CD4-positive, CD25-positive, alpha-beta regulatory T cell (primary cell): Measurements from ENCODE around the gene SIX2. TPM values are rescaled to one million over a fixed set of nuclear protein-coding genes. Genes with fewer than 3 reads are reported as not detected.

ENCODE experiments used
- ATAC-seq, 2 donors: fragments of 150-1000 bp; cut with Tn5 transposase; one replicate each; pipeline ENCODE4 v1.10.0; 2021; ENCODE audit warnings: low read depth in 2 of 2, moderate number of reproducible peaks in 2 of 2, moderate library complexity in 1 of 2
- DNase-seq, 3 donors: peaks; one replicate each; pipeline versions ENCODE4 v3.0.0 to v3.0.0-alpha.2; 2012 to 2022; ENCODE audit warnings: mixed read lengths in 1 of 3
- H3K27ac ChIP-seq: one replicate; pipeline ENCODE4 v1.7.0; 2013; ENCODE audit warnings: mild to moderate bottlenecking, low read length; ENCODE audit not compliant: insufficient read depth, poor library complexity, severe bottlenecking
- H3K27me3 ChIP-seq: one replicate; pipeline ENCODE4 v1.7.0; 2013; ENCODE audit warnings: low read length; ENCODE audit not compliant: control insufficient read depth, insufficient read depth
- H3K36me3 ChIP-seq: one replicate; pipeline ENCODE4 v1.7.0; 2013; ENCODE audit warnings: mild to moderate bottlenecking, low read length, moderate library complexity; ENCODE audit not compliant: control insufficient read depth, insufficient read depth
- H3K4me1 ChIP-seq: 2 replicates; pipeline ENCODE4 v1.7.0; 2013; ENCODE audit warnings: mild to moderate bottlenecking, low read length; ENCODE audit not compliant: insufficient read depth, control insufficient read depth, poor library complexity, severe bottlenecking
- H3K4me3 ChIP-seq: one replicate; pipeline ENCODE4 v1.7.0; 2013; ENCODE audit warnings: low read depth, mild to moderate bottlenecking, low read length, moderate library complexity
- H3K9me3 ChIP-seq, 2 experiments: 1 replicate in 1 of 2; 2 replicates in 1 of 2; pipeline ENCODE4 v1.7.0; 2013; ENCODE audit warnings: low read length in 2 of 2, mild to moderate bottlenecking in 1 of 2, moderate library complexity in 1 of 2; ENCODE audit not compliant: control insufficient read depth in 2 of 2
- H3K27ac Mint-ChIP-seq, 3 donors: one replicate each; pipeline ENCODE4 v1.8.0; 2020 to 2022; ENCODE audit warnings: mild to moderate bottlenecking in 3 of 3, mixed read lengths in 3 of 3, moderate library complexity in 2 of 3
- H3K27me3 Mint-ChIP-seq: one replicate; pipeline ENCODE4 v1.8.0; 2022; ENCODE audit warnings: mild to moderate bottlenecking, mixed read lengths
- H3K36me3 Mint-ChIP-seq: one replicate; pipeline ENCODE4 v1.8.0; 2020; ENCODE audit warnings: mixed read lengths
- H3K4me1 Mint-ChIP-seq, 4 donors: one replicate each; pipeline ENCODE4 v1.8.0; 2020 to 2022; ENCODE audit warnings: mixed read lengths in 4 of 4, mild to moderate bottlenecking in 1 of 4
- H3K4me3 Mint-ChIP-seq, 4 donors: one replicate each; pipeline ENCODE4 v1.8.0; 2020 to 2022; ENCODE audit warnings: mild to moderate bottlenecking in 4 of 4, mixed read lengths in 4 of 4, moderate library complexity in 3 of 4
- H3K9me3 Mint-ChIP-seq, 7 donors: one replicate each; pipeline ENCODE4 v1.8.0; 2020 to 2022; ENCODE audit warnings: mixed read lengths in 7 of 7, mild to moderate bottlenecking in 3 of 7, moderate library complexity in 2 of 7
- polyA plus RNA-seq, 4 donors: library from polyadenylated mRNA; unstranded; fragments of 300-500 nt; fragmentation: Illumina TruSeq; gene quantifications; one replicate each; pipeline ENCODE4 v1.2.3, GENCODE V29; 2021
- total RNA-seq: library from RNA; stranded (reverse); gene quantifications from one replicate; pipeline ENCODE4 v1.2.3, GENCODE V29; 2022

SIX2 gene
- total and polyA plus RNA-seq, 5 donors from 2014 or later, result not detected

DNA sequence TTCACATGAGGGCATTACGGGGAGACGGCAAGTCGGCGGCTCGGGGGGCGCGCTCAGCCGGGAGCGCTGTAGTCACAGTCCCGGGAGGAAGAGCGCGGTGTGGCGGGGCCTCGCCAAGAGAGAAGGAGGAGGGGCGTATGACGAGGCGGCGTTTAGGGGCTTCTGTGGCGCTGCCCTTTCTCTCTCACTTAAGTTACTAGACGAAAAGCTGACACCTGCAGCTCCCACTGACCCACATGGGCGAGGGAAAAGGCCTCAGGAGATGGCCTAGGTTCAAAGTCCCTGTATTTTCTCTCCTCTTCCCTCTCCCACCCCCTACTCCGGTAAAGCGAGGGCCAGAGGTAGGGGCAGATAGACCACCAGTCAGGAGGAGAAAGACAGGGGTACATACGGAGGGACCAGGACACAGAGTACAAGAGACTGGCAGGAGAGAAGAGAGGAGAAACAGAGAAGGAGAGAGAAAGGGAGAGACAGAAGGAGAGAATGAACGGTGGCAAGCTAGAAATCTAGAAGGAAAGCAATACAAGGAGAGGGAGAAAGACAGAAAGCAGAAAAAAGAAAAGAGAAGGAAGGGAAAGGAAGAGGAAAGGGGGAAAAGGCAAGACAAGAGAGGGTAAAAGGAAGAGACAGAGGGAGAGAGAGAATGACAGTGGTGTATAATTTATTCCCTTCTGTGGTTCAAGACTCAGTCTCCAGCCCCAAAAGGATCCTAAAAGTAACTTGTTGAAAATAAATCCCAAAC is 3.8 kb downstream of the SIX2 start:
- Histone ChIP-seq H3K4me1 (peaks cover 11% of the 10 kb centered on the region), H3K27me3 (peaks cover 22% of the 10 kb centered on the region), H3K9me3 (no peaks in the 10 kb centered on the region), H3K36me3 (no peaks in the 10 kb centered on the region), H3K4me3 (no peak overlapping the region), H3K27ac (no peak overlapping the region)
- Mint-ChIP-seq H3K36me3 (no peaks in the 10 kb centered on the region), H3K9me3 (peaks cover 0 to 3% (median 0%) of the 10 kb centered on the region in 7 donors), H3K4me3 (peak overlapping the region in 2 of 4 donors; percentile 5 to 66), H3K27me3 (peaks cover 78% of the 10 kb centered on the region), H3K27ac (peak overlapping the region in 1 of 3 donors; percentile 94), H3K4me1 (peaks cover 0 to 53% (median 2%) of the 10 kb centered on the region in 4 donors)
- no peak for DNase-seq
- ATAC-seq, result no peak

DNA sequence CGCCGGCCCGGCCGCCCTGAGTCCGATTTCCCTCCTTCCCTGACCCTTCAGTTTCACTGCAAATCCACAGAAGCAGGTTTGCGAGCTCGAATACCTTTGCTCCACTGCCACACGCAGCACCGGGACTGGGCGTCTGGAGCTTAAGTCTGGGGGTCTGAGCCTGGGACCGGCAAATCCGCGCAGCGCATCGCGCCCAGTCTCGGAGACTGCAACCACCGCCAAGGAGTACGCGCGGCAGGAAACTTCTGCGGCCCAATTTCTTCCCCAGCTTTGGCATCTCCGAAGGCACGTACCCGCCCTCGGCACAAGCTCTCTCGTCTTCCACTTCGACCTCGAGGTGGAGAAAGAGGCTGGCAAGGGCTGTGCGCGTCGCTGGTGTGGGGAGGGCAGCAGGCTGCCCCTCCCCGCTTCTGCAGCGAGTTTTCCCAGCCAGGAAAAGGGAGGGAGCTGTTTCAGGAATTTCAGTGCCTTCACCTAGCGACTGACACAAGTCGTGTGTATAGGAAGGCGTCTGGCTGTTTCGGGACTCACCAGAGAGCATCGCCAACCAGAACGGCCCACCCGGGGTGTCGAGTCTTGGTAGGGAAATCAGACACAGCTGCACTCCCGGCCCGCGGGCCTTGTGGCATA is 4.6 kb downstream of the SIX2 start:
- Mint-ChIP-seq H3K36me3 (no peaks in the 10 kb centered on the region), H3K4me1 (peaks cover 0 to 50% (median 2%) of the 10 kb centered on the region in 4 donors), H3K9me3 (peaks cover 0 to 5% (median 0%) of the 10 kb centered on the region in 7 donors), H3K4me3 (peak overlapping the region in 2 of 4 donors; percentile 31 to 39), H3K27ac (no peak overlapping the region), H3K27me3 (peaks cover 78% of the 10 kb centered on the region)
- Histone ChIP-seq H3K36me3 (no peaks in the 10 kb centered on the region), H3K4me3 (no peak overlapping the region), H3K27ac (no peak overlapping the region), H3K27me3 (peaks cover 22% of the 10 kb centered on the region), H3K4me1 (peaks cover 9% of the 10 kb centered on the region), H3K9me3 (no peaks in the 10 kb centered on the region)
- ATAC-seq, result no peak
- no peak for DNase-seq

DNA sequence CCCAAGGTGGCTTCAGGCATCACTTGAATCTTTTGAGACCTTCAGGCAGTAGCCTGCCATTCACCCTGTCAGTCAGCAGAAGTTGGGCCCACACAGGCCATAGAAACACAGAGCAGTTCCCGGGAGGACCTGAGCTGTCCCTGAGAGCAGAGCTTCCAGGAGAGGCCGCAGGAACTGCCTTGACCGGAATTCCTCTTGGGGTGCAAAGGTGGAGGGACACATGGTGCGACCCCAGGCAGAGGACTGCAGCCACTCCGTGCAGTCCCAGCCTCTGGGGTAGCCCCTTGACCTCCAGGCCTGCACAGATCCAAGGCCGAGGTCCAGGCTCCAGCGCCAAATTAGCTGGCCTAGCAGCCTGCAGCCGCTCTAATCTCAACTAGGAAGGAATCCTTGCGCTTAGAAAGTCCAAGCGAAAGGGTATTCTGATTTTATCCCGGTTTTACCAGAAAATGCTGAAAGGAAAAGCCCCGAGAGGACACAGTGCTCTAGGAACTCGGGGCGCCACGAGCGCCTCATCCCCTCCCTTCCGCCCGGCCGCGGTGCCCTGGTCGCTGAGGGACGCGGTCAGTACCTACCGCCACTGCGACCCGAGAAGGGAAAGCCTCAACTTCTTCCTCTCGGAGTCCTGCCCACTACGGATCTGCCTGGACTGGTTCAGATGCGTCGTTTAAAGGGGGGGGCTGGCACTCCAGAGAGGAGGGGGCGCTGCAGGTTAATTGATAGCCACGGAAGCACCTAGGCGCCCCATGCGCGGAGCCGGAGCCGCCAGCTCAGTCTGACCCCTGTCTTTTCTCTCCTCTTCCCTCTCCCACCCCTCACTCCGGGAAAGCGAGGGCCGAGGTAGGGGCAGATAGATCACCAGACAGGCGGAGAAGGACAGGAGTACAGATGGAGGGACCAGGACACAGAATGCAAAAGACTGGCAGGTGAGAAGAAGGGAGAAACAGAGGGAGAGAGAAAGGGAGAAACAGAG is 5.4 kb downstream of the SIX2 start:
- Mint-ChIP-seq H3K27ac (no peak overlapping the region), H3K4me1 (peaks cover 0 to 50% (median 2%) of the 10 kb centered on the region in 4 donors), H3K4me3 (peak overlapping the region in 1 of 4 donors; percentile 39), H3K36me3 (no peaks in the 10 kb centered on the region), H3K27me3 (peaks cover 80% of the 10 kb centered on the region), H3K9me3 (peaks cover 0 to 5% (median 0%) of the 10 kb centered on the region in 7 donors)
- no peak for DNase-seq
- H3K9me3 ChIP-seq, result no peaks in the 10 kb centered on the region
- peaks cover 29% of the 10 kb centered on the region for H3K27me3 ChIP-seq
- no peak for ATAC-seq
- no peak overlapping the region for H3K27ac ChIP-seq
- peaks cover 4% of the 10 kb centered on the region for H3K4me1 ChIP-seq
- H3K4me3 ChIP-seq, result no peak overlapping the region
- H3K36me3 ChIP-seq, result no peaks in the 10 kb centered on the region

DNA sequence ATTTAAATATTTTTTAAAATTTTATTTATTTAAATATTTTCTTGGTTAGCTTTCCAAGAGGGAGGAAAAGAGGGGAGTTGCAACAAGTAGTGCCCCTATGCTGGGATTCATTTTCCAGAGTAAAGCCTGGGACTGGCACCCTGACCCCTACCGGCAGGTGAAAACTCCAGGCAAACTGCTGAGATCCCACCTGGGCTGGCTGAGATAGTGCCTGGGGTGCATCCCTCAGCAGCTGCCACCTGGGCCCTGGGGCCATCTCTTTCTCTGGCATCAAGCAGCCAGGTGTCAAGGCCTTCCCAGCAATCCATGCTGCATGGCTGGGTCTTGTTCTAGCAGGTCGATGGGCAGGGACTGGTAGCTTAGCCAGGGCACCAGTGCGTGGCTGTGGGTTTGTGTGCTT is 6.6 kb downstream of the SIX2 start:
- Histone ChIP-seq H3K27ac (no peak overlapping the region), H3K4me3 (no peak overlapping the region), H3K27me3 (peaks cover 37% of the 10 kb centered on the region), H3K36me3 (no peaks in the 10 kb centered on the region), H3K9me3 (no peaks in the 10 kb centered on the region), H3K4me1 (peaks cover 4% of the 10 kb centered on the region)
- ATAC-seq (no peak), DNase-seq (no peak)
- no peaks in the 10 kb centered on the region for H3K36me3 Mint-ChIP-seq
- no peak overlapping the region for H3K27ac Mint-ChIP-seq
- peaks cover 0 to 43% (median 2%) of the 10 kb centered on the region in 4 donors for H3K4me1 Mint-ChIP-seq
- H3K4me3 Mint-ChIP-seq, result peak overlapping the region in 1 of 4 donors; percentile 27
- peaks cover 0 to 5% (median 0%) of the 10 kb centered on the region in 7 donors for H3K9me3 Mint-ChIP-seq
- peaks cover 86% of the 10 kb centered on the region for H3K27me3 Mint-ChIP-seq

DNA sequence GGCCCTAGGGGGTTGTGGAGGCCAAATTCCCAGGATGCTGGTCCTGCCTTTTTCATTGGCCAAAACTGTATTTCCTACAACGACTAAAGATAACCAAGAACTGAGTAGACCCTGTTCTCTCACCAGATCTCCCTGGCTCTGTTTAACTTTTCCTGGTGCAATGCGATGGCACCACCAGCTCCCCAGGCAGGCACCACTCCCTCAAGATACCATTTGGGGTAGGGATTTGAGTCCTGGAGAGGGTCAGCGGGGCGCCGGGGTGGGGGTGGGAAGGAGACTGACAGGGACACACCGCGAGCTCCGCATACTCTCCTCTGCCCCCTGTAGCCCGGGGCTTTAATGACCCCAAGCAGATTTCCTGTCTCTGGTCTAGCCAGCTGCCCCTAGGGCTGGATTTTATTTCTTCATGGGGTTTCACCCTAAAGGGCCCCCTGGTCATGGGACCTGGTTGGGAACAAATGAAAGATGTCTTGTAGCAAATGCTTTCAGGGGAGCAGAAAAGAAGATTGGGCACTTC is 7.3 kb downstream of the SIX2 start:
- peaks cover 87% of the 10 kb centered on the region for H3K27me3 Mint-ChIP-seq
- Histone ChIP-seq H3K4me1 (peaks cover 4% of the 10 kb centered on the region), H3K27me3 (peaks cover 38% of the 10 kb centered on the region), H3K36me3 (no peaks in the 10 kb centered on the region), H3K27ac (no peak overlapping the region), H3K4me3 (no peak overlapping the region), H3K9me3 (no peaks in the 10 kb centered on the region)
- DNase-seq (no peak), ATAC-seq (no peak)
- H3K4me3 Mint-ChIP-seq, result peak overlapping the region in 3 of 4 donors; percentile 46 to 67 (median 52)
- H3K27ac Mint-ChIP-seq, result no peak overlapping the region
- H3K9me3 Mint-ChIP-seq, result peaks cover 0 to 5% (median 0%) of the 10 kb centered on the region in 7 donors
- peaks cover 0 to 40% (median 2%) of the 10 kb centered on the region in 4 donors for H3K4me1 Mint-ChIP-seq
- no peaks in the 10 kb centered on the region for H3K36me3 Mint-ChIP-seq

DNA sequence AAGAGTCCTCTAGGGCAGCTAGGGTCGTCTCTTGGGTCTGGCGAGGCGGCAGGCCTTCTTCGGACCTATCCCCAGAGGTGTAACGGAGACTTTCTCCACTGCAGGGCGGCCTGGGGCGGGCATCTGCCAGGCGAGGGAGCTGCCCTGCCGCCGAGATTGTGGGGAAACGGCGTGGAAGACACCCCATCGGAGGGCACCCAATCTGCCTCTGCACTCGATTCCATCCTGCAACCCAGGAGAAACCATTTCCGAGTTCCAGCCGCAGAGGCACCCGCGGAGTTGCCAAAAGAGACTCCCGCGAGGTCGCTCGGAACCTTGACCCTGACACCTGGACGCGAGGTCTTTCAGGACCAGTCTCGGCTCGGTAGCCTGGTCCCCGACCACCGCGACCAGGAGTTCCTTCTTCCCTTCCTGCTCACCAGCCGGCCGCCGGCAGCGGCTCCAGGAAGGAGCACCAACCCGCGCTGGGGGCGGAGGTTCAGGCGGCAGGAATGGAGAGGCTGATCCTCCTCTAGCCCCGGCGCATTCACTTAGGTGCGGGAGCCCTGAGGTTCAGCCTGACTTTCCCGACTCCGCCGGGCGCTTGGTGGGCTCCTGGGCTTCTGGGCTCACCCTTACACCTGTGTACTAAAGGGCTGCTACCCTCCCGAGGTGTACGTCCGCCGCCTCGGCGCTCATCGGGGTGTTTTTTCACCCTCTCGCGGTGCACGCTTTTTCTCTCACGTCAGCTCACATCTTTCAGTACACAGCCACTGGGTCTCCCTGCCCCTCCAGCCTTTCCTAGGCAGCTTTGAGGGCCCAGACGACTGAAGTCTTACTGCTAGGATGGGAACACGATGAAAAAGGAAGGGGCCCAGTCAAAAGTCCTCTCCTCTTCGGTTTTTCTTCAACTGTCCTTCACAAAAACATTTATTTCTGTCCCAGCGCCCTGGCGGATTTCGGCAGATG is 8.1 kb downstream of the SIX2 start:
- peaks cover 40% of the 10 kb centered on the region for H3K27me3 ChIP-seq
- ATAC-seq, result no peak

More for the DNA sequence above, 8.1 kb downstream of the SIX2 start:
- H3K4me3 Mint-ChIP-seq, result peak overlapping the region in 2 of 4 donors; percentile 46 to 48
- H3K9me3 Mint-ChIP-seq, result peaks cover 0 to 6% (median 0%) of the 10 kb centered on the region in 7 donors
- H3K4me1 ChIP-seq, result peaks cover 4% of the 10 kb centered on the region
- no peaks in the 10 kb centered on the region for H3K36me3 ChIP-seq
- no peak overlapping the region for H3K27ac ChIP-seq
- H3K27me3 Mint-ChIP-seq, result peaks cover 80% of the 10 kb centered on the region
- no peaks in the 10 kb centered on the region for H3K36me3 Mint-ChIP-seq
- peaks cover 0 to 35% (median under 1%) of the 10 kb centered on the region in 4 donors for H3K4me1 Mint-ChIP-seq
- no peak overlapping the region for H3K27ac Mint-ChIP-seq
- no peaks in the 10 kb centered on the region for H3K9me3 ChIP-seq
- no peak overlapping the region for H3K4me3 ChIP-seq
- no peak for DNase-seq
